ENCODE data around the gene CAMK2N2.

- TF ChIP-seq CTCF (IDR thresholded peaks at IDR 0.05) (no peak), POLR2A (IDR thresholded peaks at IDR 0.05) (no peak)
Observed at GRCh38 chr3:184236033-184236410, 25.3 kb downstream of the CAMK2N2 start.

Data from right lobe of liver (tissue), 4 donors.